ENCODE data around the gene FBXL15. TPM values are rescaled to one million over a fixed set of nuclear protein-coding genes. Genes with fewer than 3 reads are reported as not detected.
A peak's percentile ranks its signal among the peaks of the same experiment; 100 is the strongest.

FBXL15 gene
- total RNA-seq, 2 donors from 2014 or later = 9.7 to 11.4 TPM

DNA sequence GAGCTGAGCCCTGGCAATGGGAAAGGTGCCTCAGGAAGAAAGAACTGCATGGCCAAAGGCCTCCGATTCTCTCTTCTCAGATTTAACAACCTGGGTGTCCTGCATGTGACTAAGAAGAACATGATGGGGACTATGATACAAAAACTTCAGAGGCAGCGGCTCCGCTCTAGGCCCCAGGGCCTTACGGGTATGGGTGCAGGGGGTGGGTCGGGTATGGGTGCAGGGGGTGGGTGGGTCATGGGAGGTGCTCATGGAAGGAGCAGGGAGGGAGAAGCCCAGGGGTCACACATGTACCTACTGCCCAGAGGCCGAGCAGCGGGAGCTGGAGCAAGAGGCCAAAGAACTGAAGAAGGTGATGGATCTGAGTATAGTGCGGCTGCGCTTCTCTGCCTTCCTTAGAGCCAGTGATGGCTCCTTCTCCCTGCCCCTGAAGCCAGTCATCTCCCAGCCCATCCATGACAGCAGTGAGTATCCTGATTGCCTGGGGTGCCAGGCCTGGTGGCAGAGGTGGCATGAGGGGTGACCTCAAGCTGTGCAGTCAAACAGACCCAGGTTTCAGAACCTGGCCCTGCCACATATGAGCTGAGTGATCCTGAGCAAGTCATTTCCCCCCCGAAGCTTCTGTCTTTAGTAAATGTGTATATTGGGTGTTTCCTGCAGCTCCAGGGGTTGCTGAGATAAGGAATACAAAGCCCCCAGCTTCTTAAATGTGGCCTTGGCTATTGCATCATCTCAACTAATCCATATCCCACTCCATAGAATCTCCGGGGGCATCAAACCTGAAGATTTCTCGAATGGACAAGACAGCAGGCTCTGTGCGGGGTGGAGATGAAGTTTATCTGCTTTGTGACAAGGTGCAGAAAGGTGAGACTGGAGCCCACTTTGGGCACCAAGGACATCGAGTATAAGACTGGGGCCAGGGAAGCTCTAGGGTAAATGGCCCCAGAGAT lies 23.1 kb upstream of the FBXL15 start:
- Mint-ChIP-seq H3K27ac (no peak overlapping the region), H3K4me1 (peaks cover 17% of the 10 kb centered on the region), H3K27me3 (ENCODE audit: insufficient read depth) (peaks cover 22% of the 10 kb centered on the region), H3K36me3 (ENCODE audit: low read depth) (peaks cover 23% of the 10 kb centered on the region), H3K9me3 (no peaks in the 10 kb centered on the region), H3K4me3 (no peak overlapping the region)
- 93 to 95% methylated on average over 4 to 14 of the region's 14 CpGs for WGBS, 2 experiments (ENCODE audit: insufficient coverage in 1 of 2, insufficient read length in 1 of 2)
- no peak for DNase-seq
- TF ChIP-seq, protein P1, sequence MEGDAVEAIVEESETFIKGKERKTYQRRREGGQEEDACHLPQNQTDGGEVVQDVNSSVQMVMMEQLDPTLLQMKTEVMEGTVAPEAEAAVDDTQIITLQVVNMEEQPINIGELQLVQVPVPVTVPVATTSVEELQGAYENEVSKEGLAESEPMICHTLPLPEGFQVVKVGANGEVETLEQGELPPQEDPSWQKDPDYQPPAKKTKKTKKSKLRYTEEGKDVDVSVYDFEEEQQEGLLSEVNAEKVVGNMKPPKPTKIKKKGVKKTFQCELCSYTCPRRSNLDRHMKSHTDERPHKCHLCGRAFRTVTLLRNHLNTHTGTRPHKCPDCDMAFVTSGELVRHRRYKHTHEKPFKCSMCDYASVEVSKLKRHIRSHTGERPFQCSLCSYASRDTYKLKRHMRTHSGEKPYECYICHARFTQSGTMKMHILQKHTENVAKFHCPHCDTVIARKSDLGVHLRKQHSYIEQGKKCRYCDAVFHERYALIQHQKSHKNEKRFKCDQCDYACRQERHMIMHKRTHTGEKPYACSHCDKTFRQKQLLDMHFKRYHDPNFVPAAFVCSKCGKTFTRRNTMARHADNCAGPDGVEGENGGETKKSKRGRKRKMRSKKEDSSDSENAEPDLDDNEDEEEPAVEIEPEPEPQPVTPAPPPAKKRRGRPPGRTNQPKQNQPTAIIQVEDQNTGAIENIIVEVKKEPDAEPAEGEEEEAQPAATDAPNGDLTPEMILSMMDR (conservative IDR thresholded peaks at IDR 0.05) = no peak
- Histone ChIP-seq H3K4me1 (ENCODE audit: control insufficient read depth, insufficient read depth, low read length) (peaks cover 7% of the 10 kb centered on the region), H3K27me3 (ENCODE audit: control insufficient read depth, insufficient read depth, low read length, poor library complexity, severe bottlenecking) (peaks cover 7% of the 10 kb centered on the region), H3K27ac (ENCODE audit: low read depth, low read length) (no peak overlapping the region), H3K36me3 (ENCODE audit: control insufficient read depth, insufficient read depth, low read length) (peaks cover 25% of the 10 kb centered on the region), H3K9me3 (ENCODE audit: control insufficient read depth, low read length) (no peaks in the 10 kb centered on the region), H3K4me3 (ENCODE audit: low read length) (no peak overlapping the region), H3K9ac (ENCODE audit: extremely low read depth, low read length, poor library complexity, severe bottlenecking) (no peak overlapping the region)

DNA sequence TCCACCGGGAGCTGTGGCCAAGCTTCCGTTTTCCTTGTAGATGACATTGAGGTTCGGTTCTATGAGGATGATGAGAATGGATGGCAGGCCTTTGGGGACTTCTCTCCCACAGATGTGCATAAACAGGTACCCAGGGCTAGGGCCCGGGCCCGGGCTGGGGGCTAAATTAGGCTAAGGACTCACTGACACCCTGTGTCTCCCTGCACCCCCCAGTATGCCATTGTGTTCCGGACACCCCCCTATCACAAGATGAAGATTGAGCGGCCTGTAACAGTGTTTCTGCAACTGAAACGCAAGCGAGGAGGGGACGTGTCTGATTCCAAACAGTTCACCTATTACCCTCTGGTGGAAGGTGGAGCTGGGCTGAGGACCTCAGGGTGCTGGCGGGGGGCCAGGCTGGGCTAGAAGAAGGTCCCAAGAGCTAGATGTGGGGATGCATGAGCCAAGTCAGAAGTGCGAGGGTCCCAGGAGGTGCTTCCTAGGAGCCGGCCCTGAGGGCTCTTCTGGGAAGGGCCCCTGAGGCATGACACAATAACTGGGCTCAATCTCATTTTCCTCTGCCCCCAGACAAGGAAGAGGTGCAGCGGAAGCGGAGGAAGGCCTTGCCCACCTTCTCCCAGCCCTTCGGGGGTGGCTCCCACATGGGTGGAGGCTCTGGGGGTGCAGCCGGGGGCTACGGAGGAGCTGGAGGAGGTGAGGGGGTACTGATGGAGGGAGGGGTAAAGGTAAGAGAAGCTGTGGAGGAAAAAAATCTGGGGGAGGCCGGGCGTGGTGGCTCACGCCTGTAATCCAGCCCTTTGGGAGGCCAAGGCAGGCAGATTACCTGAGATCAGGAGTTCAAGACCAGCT lies 22.2 kb upstream of the FBXL15 start:
- Histone ChIP-seq H3K4me1 (ENCODE audit: control insufficient read depth, insufficient read depth, low read length) (peaks cover 7% of the 10 kb centered on the region), H3K27me3 (ENCODE audit: control insufficient read depth, insufficient read depth, low read length, poor library complexity, severe bottlenecking) (no peaks in the 10 kb centered on the region), H3K36me3 (ENCODE audit: control insufficient read depth, insufficient read depth, low read length) (peaks cover 25% of the 10 kb centered on the region), H3K9ac (ENCODE audit: extremely low read depth, low read length, poor library complexity, severe bottlenecking) (no peak overlapping the region), H3K27ac (ENCODE audit: low read depth, low read length) (no peak overlapping the region), H3K4me3 (ENCODE audit: low read length) (no peak overlapping the region), H3K9me3 (ENCODE audit: control insufficient read depth, low read length) (no peaks in the 10 kb centered on the region)
- 92 to 97% methylated on average over 10 to 21 of the region's 21 CpGs for WGBS, 2 experiments (ENCODE audit: insufficient coverage in 1 of 2, insufficient read length in 1 of 2)
- Mint-ChIP-seq H3K27ac (no peak overlapping the region), H3K4me3 (peak overlapping the region; percentile 42), H3K27me3 (ENCODE audit: insufficient read depth) (peaks cover 14% of the 10 kb centered on the region), H3K9me3 (no peaks in the 10 kb centered on the region), H3K36me3 (ENCODE audit: low read depth) (peaks cover 23% of the 10 kb centered on the region), H3K4me1 (peaks cover 13% of the 10 kb centered on the region)
- DNase-seq = no peak
- TF ChIP-seq, protein P1 (conservative IDR thresholded peaks at IDR 0.05) = no peak

DNA sequence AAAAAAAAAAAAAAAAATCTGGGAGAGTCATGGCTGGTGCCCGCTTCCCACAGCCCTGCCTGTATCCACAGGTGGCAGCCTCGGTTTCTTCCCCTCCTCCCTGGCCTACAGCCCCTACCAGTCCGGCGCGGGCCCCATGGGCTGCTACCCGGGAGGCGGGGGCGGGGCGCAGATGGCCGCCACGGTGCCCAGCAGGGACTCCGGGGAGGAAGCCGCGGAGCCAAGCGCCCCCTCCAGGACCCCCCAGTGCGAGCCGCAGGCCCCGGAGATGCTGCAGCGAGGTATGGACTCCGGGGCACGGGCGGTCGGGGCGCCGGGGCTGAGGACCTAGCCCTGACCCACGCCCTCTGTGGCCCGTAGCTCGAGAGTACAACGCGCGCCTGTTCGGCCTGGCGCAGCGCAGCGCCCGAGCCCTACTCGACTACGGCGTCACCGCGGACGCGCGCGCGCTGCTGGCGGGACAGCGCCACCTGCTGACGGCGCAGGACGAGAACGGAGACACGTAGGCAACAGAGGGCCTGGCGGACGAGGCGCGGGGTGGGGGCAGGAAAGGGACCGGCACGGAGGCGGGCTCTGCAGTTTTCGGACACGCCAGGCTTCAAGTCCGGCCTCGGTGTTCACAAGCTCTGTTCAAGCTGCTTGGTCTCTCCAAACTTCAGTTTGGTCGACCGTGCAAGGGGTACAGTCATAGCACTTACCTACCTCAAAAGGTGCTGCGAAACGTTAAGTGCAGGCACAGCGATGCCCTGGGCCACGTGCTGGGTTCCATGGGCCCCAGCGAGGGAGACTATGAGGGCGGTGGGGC lies 21.2 kb upstream of the FBXL15 start:
- TF ChIP-seq, protein P1 (conservative IDR thresholded peaks at IDR 0.05) = peak; percentile 98

More for the DNA sequence above, 21.2 kb upstream of the FBXL15 start:
- Histone ChIP-seq H3K27me3 (ENCODE audit: control insufficient read depth, insufficient read depth, low read length, poor library complexity, severe bottlenecking) (no peaks in the 10 kb centered on the region), H3K9me3 (ENCODE audit: control insufficient read depth, low read length) (no peaks in the 10 kb centered on the region), H3K4me3 (ENCODE audit: low read length) (peak overlapping the region; percentile 60), H3K9ac (ENCODE audit: extremely low read depth, low read length, poor library complexity, severe bottlenecking) (no peak overlapping the region), H3K27ac (ENCODE audit: low read depth, low read length) (no peak overlapping the region), H3K4me1 (ENCODE audit: control insufficient read depth, insufficient read depth, low read length) (peaks cover 7% of the 10 kb centered on the region), H3K36me3 (ENCODE audit: control insufficient read depth, insufficient read depth, low read length) (peaks cover 25% of the 10 kb centered on the region)
- peak; percentile 95 for DNase-seq
- no peak overlapping the region for H3K27ac Mint-ChIP-seq
- WGBS, 2 experiments (ENCODE audit: insufficient coverage in 1 of 2, insufficient read length in 1 of 2) = 7 to 12% methylated on average over 38 to 72 of the region's 72 CpGs
- peak overlapping the region; percentile 42 for H3K4me3 Mint-ChIP-seq
- no peaks in the 10 kb centered on the region for H3K9me3 Mint-ChIP-seq
- peaks cover 10% of the 10 kb centered on the region for H3K27me3 Mint-ChIP-seq (ENCODE audit: insufficient read depth)
- peaks cover 23% of the 10 kb centered on the region for H3K36me3 Mint-ChIP-seq (ENCODE audit: low read depth)
- H3K4me1 Mint-ChIP-seq = peaks cover 12% of the 10 kb centered on the region
